Measurements from ENCODE around the gene ZNF619. TPM values are rescaled to one million over a fixed set of nuclear protein-coding genes. Genes with fewer than 3 reads are reported as not detected.

Gene ZNF619
- total and polyA plus RNA-seq, 2 of the 13 experiments (the other 11 are each of a cell fraction or from before 2014, with no cell fraction given): 0.83 to 5.2 TPM

DNA sequence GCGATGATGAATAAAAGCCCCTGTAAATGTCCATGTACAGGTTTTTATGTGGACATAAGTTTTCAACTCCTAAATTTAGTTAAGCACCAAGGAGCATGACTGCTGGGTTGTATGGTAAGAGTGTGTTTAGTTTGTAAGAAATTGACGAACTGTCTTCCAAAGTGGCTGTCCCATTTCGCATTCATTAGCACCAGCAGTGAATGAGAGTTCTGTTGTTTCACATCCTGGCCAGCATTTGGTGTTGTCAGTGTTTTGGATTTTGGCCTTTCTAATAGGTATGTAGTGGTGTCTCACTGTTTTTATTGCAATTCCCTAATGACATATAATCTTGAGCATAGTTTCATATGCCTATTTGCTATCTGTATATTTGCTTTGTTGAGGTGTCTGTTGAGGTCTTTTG, 51.5 kb downstream of the ZNF619 start:
- no peaks in the 10 kb centered on the region for H3K9me3 ChIP-seq (ENCODE audit: low read length)
- H3K9ac ChIP-seq (ENCODE audit: insufficient read depth, low read depth, low read length): no peak overlapping the region
- H3K27me3 ChIP-seq (ENCODE audit: control insufficient read depth in 1 of 2, insufficient read depth in 2 of 2, low read length in 2 of 2): no peaks in the 10 kb centered on the region; a peak in 1 of 5 replicates
- ChIA-PET CTCF (ENCODE audit: low intra/inter-chr PET ratio, low total read pairs) (no interaction called here), POLR2A (no interaction called here)
- in situ Hi-C loops (cut with HindIII; ENCODE audit: extremely low pct_ligation_motif_present, low pct_unique_long_range_greater_than_20kb): no loop called here
- peaks cover 34% of the 10 kb centered on the region for H3K4me1 ChIP-seq (ENCODE audit: insufficient read depth, low read length)
- 100% methylated on average over 3 of the region's 3 CpGs for WGBS (ENCODE audit: low lambda C conversion rate)
- DNase-seq (ENCODE audit: low spot score) (no peak), ATAC-seq (no peak), FAIRE-seq (no peak)
- H4K20me1 ChIP-seq (ENCODE audit: insufficient read depth, low read length): no peaks in the 10 kb centered on the region
- H3K36me3 ChIP-seq (replicated peaks in 1 of 2; ENCODE audit: control insufficient read depth in 1 of 2, insufficient read depth in 2 of 2, low read length in 2 of 2): peaks cover 12 to 58% of the 10 kb centered on the region in 2 experiments
- H3K79me2 ChIP-seq (ENCODE audit: insufficient read depth, low read length): peaks cover 34% of the 10 kb centered on the region
- H3K4me2 ChIP-seq (ENCODE audit: low read depth, low read length): no peak overlapping the region
- H3K4me3 ChIP-seq (replicated peaks in 1 of 3; ENCODE audit: insufficient read depth in 1 of 3, low read depth in 2 of 3, low read length in 3 of 3): no peak overlapping the region
- no peak overlapping the region for H3K27ac ChIP-seq (ENCODE audit: extremely low read length, insufficient read depth, low read length)
- H2AFZ ChIP-seq (ENCODE audit: low read length): no peak overlapping the region
- BruUV-seq (replicated peaks): no TSS peak
- no peak for TF ChIP-seq ATAD3A (CRISPR knock-in tag; IDR thresholded peaks at IDR 0.05)
- TF ChIP-seq, protein P1, sequence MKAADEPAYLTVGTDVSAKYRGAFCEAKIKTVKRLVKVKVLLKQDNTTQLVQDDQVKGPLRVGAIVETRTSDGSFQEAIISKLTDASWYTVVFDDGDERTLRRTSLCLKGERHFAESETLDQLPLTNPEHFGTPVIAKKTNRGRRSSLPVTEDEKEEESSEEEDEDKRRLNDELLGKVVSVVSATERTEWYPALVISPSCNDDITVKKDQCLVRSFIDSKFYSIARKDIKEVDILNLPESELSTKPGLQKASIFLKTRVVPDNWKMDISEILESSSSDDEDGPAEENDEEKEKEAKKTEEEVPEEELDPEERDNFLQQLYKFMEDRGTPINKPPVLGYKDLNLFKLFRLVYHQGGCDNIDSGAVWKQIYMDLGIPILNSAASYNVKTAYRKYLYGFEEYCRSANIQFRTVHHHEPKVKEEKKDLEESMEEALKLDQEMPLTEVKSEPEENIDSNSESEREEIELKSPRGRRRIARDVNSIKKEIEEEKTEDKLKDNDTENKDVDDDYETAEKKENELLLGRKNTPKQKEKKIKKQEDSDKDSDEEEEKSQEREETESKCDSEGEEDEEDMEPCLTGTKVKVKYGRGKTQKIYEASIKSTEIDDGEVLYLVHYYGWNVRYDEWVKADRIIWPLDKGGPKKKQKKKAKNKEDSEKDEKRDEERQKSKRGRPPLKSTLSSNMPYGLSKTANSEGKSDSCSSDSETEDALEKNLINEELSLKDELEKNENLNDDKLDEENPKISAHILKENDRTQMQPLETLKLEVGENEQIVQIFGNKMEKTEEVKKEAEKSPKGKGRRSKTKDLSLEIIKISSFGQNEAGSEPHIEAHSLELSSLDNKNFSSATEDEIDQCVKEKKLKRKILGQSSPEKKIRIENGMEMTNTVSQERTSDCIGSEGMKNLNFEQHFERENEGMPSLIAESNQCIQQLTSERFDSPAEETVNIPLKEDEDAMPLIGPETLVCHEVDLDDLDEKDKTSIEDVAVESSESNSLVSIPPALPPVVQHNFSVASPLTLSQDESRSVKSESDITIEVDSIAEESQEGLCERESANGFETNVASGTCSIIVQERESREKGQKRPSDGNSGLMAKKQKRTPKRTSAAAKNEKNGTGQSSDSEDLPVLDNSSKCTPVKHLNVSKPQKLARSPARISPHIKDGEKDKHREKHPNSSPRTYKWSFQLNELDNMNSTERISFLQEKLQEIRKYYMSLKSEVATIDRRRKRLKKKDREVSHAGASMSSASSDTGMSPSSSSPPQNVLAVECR (CRISPR knock-in tag; IDR thresholded peaks at IDR 0.05; ENCODE audit: borderline replicate concordance): no peak
- no peak for TF ChIP-seq MLLT10 (CRISPR knock-in tag; IDR thresholded peaks at IDR 0.05)
- TF ChIP-seq MTA3 (CRISPR knock-in tag; IDR thresholded peaks at IDR 0.05): no peak
- no peak for TF ChIP-seq CHCHD3 (CRISPR knock-in tag; IDR thresholded peaks at IDR 0.05)
- no peak for TF ChIP-seq FOXO1 (CRISPR knock-in tag; IDR thresholded peaks at IDR 0.05)
- TF ChIP-seq E2F1 (CRISPR knock-in tag; IDR thresholded peaks at IDR 0.05): no peak
- no peak for TF ChIP-seq HNRNPK (IDR thresholded peaks at IDR 0.05; ENCODE audit: low read depth, low read length, poor library complexity, severe bottlenecking)
- TF ChIP-seq ZFP36 (IDR thresholded peaks at IDR 0.05; ENCODE audit: borderline replicate concordance, low read depth, low read length, partially characterized antibody): no peak
- intact Hi-C loops (cut with micrococcal nuclease; ENCODE audit: unreplicated experiment): no loop called here

Data from HepG2 (cell line).